AG04450 (cell line): ENCODE results near the gene TPO. TPM values are rescaled to one million over a fixed set of nuclear protein-coding genes. Genes with fewer than 3 reads are reported as not detected.
"Not testable (repeated sequence)": the region's sequence is repeated elsewhere in the genome, so short reads cannot be mapped to it uniquely, and the experiment has no call there.

Experiments
- CTCF ChIA-PET: fragments of 300-600, 350-600 bp; formaldehyde crosslinking; extraction: SDS; loops from one replicate; lab custom pipeline; 2022; ENCODE audit warnings: antibody characterized with exemption, inconsistent platforms; lab: Charles Lee
- POLR2A ChIA-PET: fragments of 350-600 bp; formaldehyde crosslinking; extraction: SDS; loops from one replicate; lab custom pipeline; 2021; ENCODE audit warnings: antibody characterized with exemption, inconsistent platforms; lab: Yijun Ruan, JAX
- DNase-seq: peaks from one replicate; pipeline ENCODE4 v3.0.0-alpha.2; 2011; ENCODE audit warnings: low read depth, low spot score
- H3K27ac ChIP-seq: one replicate; pipeline ENCODE4 v1.5.1; 2012; ENCODE audit warnings: low read depth, low read length, control low read depth
- H3K27me3 ChIP-seq: one replicate; pipeline ENCODE4 v1.6.0; 2012; ENCODE audit warnings: low read length; ENCODE audit not compliant: control insufficient read depth, insufficient read depth
- H3K4me3 ChIP-seq: 2 replicates; pipeline ENCODE4 v1.5.1; 2011; ENCODE audit warnings: mild to moderate bottlenecking, low read depth, low read length, control low read depth
- H3K9me3 ChIP-seq: 2 replicates; pipeline ENCODE4 v1.5.1; 2012; ENCODE audit warnings: low read length; ENCODE audit not compliant: control insufficient read depth, insufficient read depth
- polyA plus RNA-seq: library from polyadenylated mRNA; depleted of rRNA; stranded (reverse); fragments of >200 nt; gene quantifications from 2 replicates; pipeline ENCODE4 v1.2.3, GENCODE V29; 2011
- TF ChIP-seq, protein P1 (sequence below): IDR thresholded peaks from 2 replicates; pipeline ENCODE4 v1.5.1; 2011; ENCODE audit warnings: low read depth, low read length, control low read depth, inconsistent platforms

The TPO gene
- polyA plus RNA-seq, 1 experiment: not detected

DNA sequence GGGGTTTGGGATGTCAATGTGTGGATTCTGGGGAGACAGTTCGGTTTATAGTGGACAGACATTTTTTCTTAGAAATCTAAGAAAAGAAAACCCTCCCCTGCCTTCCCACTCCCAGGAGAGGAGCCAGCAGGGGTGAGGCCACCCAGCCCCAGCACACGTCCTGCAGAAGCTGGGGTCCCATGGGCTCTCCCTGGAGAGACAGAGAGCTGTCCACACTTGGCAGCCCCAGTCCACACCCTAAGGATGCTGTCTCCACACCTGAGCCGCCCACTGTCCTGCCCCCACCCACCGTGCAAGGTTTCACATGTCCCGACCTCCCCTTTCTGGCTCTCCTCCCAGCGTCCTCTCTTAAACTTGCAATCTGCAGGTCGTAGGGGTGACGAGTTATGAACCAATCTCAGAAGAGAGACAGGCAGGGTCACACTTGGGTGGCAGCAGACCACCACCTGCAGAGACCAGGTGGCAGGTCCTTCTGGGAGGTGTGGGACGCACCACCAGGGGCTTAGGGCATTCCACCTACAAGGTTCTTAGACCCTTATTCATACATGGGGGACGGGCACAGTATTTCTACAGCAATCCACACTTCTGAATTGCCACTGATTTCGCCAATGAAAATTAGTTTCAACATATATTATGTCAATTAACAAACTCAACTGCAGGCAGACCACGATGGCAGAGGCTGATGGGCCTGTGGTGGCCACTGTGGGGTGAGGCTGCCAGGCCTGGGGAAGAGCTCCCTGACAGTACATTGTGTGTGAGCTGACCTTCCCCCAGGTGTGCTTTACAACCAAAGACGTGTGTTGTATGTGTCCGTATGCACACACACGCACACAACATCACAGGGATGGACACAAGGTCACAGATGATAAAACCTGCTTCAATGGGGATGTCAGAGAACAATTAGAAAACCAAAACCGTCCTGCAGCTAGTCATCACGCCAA lies 158.5 kb downstream of the TPO start:
- Histone ChIP-seq H3K9me3 (peaks cover 7% of the 10 kb centered on the region), H3K27ac (no peak overlapping the region), H3K4me3 (no peak overlapping the region), H3K27me3 (peaks cover 3% of the 10 kb centered on the region)
- ChIA-PET POLR2A (interaction anchor here (0.6 kb wide), 1 partner anchor 81 kb away, joined by 5 read pairs; no protein-coding TSS in a partner anchor), CTCF (interaction anchor here (1.1 to 4.0 kb wide), 2 partner anchors 18 to 20 kb away, joined by 3 to 27 read pairs; no protein-coding TSS in a partner anchor)
- DNase-seq: no peak
- TF ChIP-seq, protein P1, sequence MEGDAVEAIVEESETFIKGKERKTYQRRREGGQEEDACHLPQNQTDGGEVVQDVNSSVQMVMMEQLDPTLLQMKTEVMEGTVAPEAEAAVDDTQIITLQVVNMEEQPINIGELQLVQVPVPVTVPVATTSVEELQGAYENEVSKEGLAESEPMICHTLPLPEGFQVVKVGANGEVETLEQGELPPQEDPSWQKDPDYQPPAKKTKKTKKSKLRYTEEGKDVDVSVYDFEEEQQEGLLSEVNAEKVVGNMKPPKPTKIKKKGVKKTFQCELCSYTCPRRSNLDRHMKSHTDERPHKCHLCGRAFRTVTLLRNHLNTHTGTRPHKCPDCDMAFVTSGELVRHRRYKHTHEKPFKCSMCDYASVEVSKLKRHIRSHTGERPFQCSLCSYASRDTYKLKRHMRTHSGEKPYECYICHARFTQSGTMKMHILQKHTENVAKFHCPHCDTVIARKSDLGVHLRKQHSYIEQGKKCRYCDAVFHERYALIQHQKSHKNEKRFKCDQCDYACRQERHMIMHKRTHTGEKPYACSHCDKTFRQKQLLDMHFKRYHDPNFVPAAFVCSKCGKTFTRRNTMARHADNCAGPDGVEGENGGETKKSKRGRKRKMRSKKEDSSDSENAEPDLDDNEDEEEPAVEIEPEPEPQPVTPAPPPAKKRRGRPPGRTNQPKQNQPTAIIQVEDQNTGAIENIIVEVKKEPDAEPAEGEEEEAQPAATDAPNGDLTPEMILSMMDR: no peak

DNA sequence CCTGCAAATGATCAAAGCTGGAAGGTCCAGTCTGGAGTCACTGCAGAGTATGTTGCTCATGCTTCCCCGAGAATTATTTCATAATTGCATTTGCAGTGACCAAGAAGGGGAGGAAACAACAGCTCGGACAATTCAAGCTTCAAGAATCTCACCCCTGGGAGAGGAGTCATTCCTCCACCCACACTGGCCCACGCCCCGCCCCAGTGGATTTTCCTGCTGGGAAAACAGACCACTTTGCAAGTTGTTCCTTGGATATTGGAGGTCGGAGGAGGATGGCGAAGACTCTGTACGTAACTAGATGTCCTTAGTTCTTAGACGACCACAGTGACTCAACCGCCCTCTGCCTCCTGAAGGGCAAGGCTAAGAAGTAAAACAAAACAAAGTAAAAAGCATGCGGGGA lies 159.4 kb downstream of the TPO start:
- peaks cover 4% of the 10 kb centered on the region for H3K9me3 ChIP-seq
- no peak for DNase-seq
- H3K4me3 ChIP-seq: no peak overlapping the region
- CTCF ChIA-PET: interaction anchor here (1.1 to 4.0 kb wide), 2 partner anchors 19 to 21 kb away, joined by 3 to 27 read pairs; no protein-coding TSS in a partner anchor
- POLR2A ChIA-PET: interaction anchor here (0.6 kb wide), 1 partner anchor 80 kb away, joined by 5 read pairs; no protein-coding TSS in a partner anchor
- no peak overlapping the region for H3K27ac ChIP-seq
- TF ChIP-seq, protein P1: no peak
- no peaks in the 10 kb centered on the region for H3K27me3 ChIP-seq

DNA sequence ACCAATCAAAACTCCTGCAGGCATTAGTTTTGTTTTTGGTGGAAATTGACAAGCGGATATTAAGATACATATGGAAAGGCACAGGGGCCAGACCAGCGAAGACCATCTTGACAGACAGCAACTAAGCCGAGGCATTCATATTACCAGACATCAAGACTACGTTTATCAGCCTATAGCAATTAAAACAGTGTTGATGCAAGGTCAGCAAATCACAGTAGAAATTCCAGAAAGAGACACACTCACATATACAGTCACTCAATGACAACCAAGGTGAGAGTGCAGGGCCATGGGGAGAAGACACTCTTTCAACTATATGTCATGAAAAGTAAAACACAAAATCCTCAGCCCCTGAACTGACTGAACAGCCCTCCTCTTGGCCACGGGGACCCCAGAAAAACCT lies 164.6 kb downstream of the TPO start:
- no peak for DNase-seq
- TF ChIP-seq, protein P1: no peak
- CTCF ChIA-PET: no interaction called here

DNA sequence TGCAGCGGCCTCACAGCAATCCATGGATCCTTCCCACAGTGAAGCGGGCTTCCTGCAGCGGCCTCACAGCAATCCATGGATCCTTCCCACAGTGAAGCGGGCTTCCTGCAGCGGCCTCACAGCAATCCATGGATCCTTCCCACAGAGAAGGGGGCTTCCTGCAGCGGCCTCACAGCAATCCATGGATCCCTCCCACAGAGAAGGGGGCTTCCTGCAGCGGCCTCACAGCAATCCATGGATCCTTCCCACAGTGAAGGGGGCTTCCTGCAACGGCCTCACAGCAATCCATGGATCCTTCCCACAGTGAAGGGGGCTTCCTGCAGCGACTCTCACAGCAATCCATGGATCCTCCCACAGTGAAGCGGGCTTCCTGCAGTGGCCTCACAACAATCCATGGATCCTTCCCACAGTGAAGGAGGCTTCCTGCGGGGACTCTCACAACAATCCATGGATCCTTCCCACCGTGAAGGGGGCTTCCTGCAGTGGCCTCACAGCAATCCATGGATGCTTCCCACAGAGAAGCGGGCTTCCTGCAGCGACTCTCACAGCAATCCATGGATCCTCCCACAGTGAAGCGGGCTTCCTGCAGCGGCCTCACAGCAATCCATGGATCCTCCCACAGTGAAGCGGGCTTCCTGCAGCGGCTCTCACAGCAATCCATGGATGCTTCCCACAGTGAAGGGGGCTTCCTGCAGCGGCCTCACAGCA lies 168.1 kb downstream of the TPO start:
- H3K4me3 ChIP-seq, DNase-seq, POLR2A ChIA-PET, H3K9me3 ChIP-seq, H3K27me3 ChIP-seq, CTCF ChIA-PET, H3K27ac ChIP-seq: not testable (repeated sequence)

More for the DNA sequence above, 164.6 kb downstream of the TPO start:
- no peak overlapping the region for H3K27ac ChIP-seq
- POLR2A ChIA-PET: no interaction called here
- H3K9me3 ChIP-seq: peaks cover 5% of the 10 kb centered on the region; the same call in 1 of the 2 replicates
- no peak overlapping the region for H3K4me3 ChIP-seq
- peaks cover 1% of the 10 kb centered on the region for H3K27me3 ChIP-seq

DNA sequence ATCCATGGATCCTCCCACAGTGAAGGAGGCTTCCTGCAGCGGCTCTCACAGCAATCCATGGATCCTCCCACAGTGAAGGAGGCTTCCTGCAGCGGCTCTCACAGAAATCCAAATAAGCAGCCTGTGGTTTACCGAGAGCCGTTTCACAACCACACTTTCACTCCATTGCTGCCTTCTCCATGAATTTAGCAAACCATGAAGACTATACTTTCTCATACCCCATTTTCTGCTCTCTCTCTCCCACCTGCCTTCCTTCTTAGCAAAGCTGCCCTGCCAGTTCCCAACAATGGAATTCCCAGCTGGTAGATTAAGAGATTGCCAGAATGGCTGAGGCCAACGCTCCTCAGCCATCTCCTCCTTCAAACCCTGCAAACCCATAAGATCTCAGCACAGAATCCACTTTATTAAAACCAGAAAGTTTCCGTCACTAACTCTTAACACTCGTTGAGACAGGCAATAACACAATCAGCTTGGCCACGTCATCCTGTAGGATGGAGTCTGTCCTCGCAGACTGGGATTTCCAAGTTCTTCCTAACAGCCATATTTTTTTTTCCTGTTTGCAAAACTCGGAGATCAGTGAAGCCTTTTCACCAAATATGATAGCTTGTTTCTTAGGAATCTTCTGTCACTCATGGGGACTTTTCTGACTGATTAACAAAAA lies 168.8 kb downstream of the TPO start:
- ChIA-PET POLR2A (interaction anchor here (1.0 kb wide), 1 partner anchor 12 kb away, joined by 5 read pairs; no protein-coding TSS in a partner anchor), CTCF (interaction anchor here (0.7 to 0.9 kb wide), 2 partner anchors 48 to 1292 kb away, joined by 3 to 4 read pairs; no protein-coding TSS in a partner anchor)
- no peak overlapping the region for H3K27ac ChIP-seq
- TF ChIP-seq, protein P1: no peak
- H3K4me3 ChIP-seq: no peak overlapping the region
- DNase-seq: no peak
- peaks cover 7% of the 10 kb centered on the region for H3K27me3 ChIP-seq
- peaks cover 5% of the 10 kb centered on the region; the same call in 1 of the 2 replicates for H3K9me3 ChIP-seq
